WTC11 (cell line): Measurements from ENCODE around the gene PSKH1. TPM values are rescaled to one million over a fixed set of nuclear protein-coding genes. Genes with fewer than 3 reads are reported as not detected.

Experiments used
- ATAC-seq: fragments of 200-7000 bp; cut with Tn5 transposase; 2 replicates; pipeline ENCODE4 v1.10.0; 2021; ENCODE audit warnings: mild to moderate bottlenecking, moderate library complexity
- CTCF ChIA-PET: fragments of 300-600 bp; sonication (Branson Sonifier 250); formaldehyde crosslinking; loops from one replicate; lab custom pipeline; 2021; ENCODE audit warnings: antibody characterized with exemption; lab: Charles Lee
- POLR2A ChIA-PET: fragments of 350-600 bp; sonication (Branson Sonifier 250); formaldehyde crosslinking; loops from one replicate; lab custom pipeline; 2021; ENCODE audit warnings: antibody characterized with exemption; lab: Charles Lee
- DNase-seq: peaks from one replicate; pipeline ENCODE4 v3.0.0; 2021; ENCODE audit warnings: low spot score
- H3K27ac Mint-ChIP-seq: 2 replicates; pipeline ENCODE4 v1.8.0; 2021; ENCODE audit warnings: mixed read lengths
- H3K27me3 Mint-ChIP-seq: 2 replicates; pipeline ENCODE4 v1.8.0; 2021; ENCODE audit warnings: low read depth, mild to moderate bottlenecking, moderate library complexity, mixed read lengths
- H3K36me3 Mint-ChIP-seq: 2 replicates; pipeline ENCODE4 v1.8.0; 2021; ENCODE audit warnings: mixed read lengths
- H3K4me1 Mint-ChIP-seq: 2 replicates; pipeline ENCODE4 v1.8.0; 2022; ENCODE audit warnings: mixed read lengths
- H3K4me3 Mint-ChIP-seq: 2 replicates; pipeline ENCODE4 v1.8.0; 2021; ENCODE audit warnings: mild to moderate bottlenecking, moderate library complexity, mixed read lengths
- H3K9me3 Mint-ChIP-seq: 2 replicates; pipeline ENCODE4 v1.8.0; 2021; ENCODE audit warnings: mixed read lengths
- ARID4B ChIP-seq: sonication (generic); formaldehyde crosslinking; IDR thresholded peaks from 2 replicates; pipeline ENCODE4 v1.8.0; 2023; ENCODE audit warnings: missing genetic modification reagents, mild to moderate bottlenecking, borderline replicate concordance
- ATF6 ChIP-seq: sonication (generic); formaldehyde crosslinking; IDR thresholded peaks from 2 replicates; pipeline ENCODE4 v1.8.1; 2023; ENCODE audit warnings: mild to moderate bottlenecking, missing genetic modification reagents
- GABPB1 ChIP-seq: sonication (generic); formaldehyde crosslinking; IDR thresholded peaks from 2 replicates; pipeline ENCODE4 v1.8.1; 2023; ENCODE audit warnings: mild to moderate bottlenecking, missing genetic modification reagents
- KAT7 ChIP-seq: sonication (generic); formaldehyde crosslinking; IDR thresholded peaks from 2 replicates; pipeline ENCODE4 v1.8.1; 2023; ENCODE audit warnings: missing genetic modification reagents, mild to moderate bottlenecking, borderline replicate concordance
- PRRX2 ChIP-seq: fragments of 250-450 bp; sonication (Bioruptor Pico); IDR thresholded peaks from 2 replicates; pipeline ENCODE4 v1.8.0; 2021; ENCODE audit warnings: mild to moderate bottlenecking
- RELA ChIP-seq: sonication (generic); formaldehyde crosslinking; IDR thresholded peaks from 2 replicates; pipeline ENCODE4 v1.8.1; 2022; ENCODE audit warnings: missing genetic modification reagents, mild to moderate bottlenecking, borderline replicate concordance
- TEAD1 ChIP-seq: sonication (generic); formaldehyde crosslinking; IDR thresholded peaks from 2 replicates; pipeline ENCODE4 v1.8.0; 2022; ENCODE audit warnings: mild to moderate bottlenecking, missing genetic modification reagents
- total RNA-seq: library from RNA; stranded (reverse); gene quantifications from 3 replicates; pipeline ENCODE4 v1.2.3, GENCODE V29; 2021
- TF ChIP-seq, protein P1 (sequence below): sonication (generic); formaldehyde crosslinking; IDR thresholded peaks from 2 replicates; pipeline ENCODE4 v1.8.1; 2022; ENCODE audit warnings: mild to moderate bottlenecking, missing genetic modification reagents, moderate library complexity, borderline replicate concordance
- TF ChIP-seq, protein P2 (sequence below): sonication (generic); formaldehyde crosslinking; IDR thresholded peaks from 2 replicates; pipeline ENCODE4 v1.8.0; 2022; ENCODE audit warnings: mild to moderate bottlenecking, missing genetic modification reagents
- TF ChIP-seq, protein P3 (sequence below): fragments of 200-600 bp; IDR thresholded peaks from 2 replicates; pipeline ENCODE4 v1.8.0; 2022; ENCODE audit warnings: antibody characterized with exemption
- TF ChIP-seq, protein P4 (sequence below): sonication (generic); formaldehyde crosslinking; conservative IDR thresholded peaks from 2 replicates; pipeline ENCODE4 v1.8.1; 2023; ENCODE audit warnings: mild to moderate bottlenecking, low read depth, missing genetic modification reagents, moderate library complexity
- TF ChIP-seq, protein P5 (sequence below): fragments of 250-450 bp; sonication (Bioruptor Pico); IDR thresholded peaks from 2 replicates; pipeline ENCODE4 v2.1.2; 2022; ENCODE audit warnings: mild to moderate bottlenecking, moderate library complexity

The PSKH1 gene
- total RNA-seq, 1 experiment from 2014 or later: 32.6 TPM

DNA sequence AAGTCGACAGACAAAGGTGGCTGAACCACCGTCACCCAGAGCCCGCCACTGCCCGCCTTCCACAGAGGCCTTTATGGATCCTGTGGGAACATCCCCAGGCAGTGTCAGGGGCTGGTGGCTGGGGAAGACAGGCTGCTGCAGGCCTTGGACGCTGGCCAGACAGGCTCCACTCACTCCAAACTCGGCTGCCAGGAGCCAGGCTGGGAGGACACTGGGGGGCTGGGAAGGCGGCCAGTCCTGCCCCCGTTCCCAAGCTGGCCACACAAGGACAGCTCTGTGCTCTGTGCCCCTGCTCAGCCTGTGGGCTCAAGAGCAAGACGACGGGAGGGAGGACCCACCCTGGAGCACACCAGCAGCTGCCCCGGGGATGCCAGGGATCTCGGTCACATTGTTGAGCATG is 58.4 kb downstream of the PSKH1 start (continued):
- TF ChIP-seq, protein P1, sequence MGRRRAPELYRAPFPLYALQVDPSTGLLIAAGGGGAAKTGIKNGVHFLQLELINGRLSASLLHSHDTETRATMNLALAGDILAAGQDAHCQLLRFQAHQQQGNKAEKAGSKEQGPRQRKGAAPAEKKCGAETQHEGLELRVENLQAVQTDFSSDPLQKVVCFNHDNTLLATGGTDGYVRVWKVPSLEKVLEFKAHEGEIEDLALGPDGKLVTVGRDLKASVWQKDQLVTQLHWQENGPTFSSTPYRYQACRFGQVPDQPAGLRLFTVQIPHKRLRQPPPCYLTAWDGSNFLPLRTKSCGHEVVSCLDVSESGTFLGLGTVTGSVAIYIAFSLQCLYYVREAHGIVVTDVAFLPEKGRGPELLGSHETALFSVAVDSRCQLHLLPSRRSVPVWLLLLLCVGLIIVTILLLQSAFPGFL (CRISPR knock-in tag): no peak
- TF ChIP-seq, protein P2, sequence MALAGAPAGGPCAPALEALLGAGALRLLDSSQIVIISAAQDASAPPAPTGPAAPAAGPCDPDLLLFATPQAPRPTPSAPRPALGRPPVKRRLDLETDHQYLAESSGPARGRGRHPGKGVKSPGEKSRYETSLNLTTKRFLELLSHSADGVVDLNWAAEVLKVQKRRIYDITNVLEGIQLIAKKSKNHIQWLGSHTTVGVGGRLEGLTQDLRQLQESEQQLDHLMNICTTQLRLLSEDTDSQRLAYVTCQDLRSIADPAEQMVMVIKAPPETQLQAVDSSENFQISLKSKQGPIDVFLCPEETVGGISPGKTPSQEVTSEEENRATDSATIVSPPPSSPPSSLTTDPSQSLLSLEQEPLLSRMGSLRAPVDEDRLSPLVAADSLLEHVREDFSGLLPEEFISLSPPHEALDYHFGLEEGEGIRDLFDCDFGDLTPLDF (CRISPR knock-in tag): no peak
- no peak for TF ChIP-seq GABPB1 (CRISPR knock-in tag)
- TF ChIP-seq ATF6 (CRISPR knock-in tag): no peak
- no peak for TF ChIP-seq ARID4B (CRISPR knock-in tag)
- TF ChIP-seq, protein P3, sequence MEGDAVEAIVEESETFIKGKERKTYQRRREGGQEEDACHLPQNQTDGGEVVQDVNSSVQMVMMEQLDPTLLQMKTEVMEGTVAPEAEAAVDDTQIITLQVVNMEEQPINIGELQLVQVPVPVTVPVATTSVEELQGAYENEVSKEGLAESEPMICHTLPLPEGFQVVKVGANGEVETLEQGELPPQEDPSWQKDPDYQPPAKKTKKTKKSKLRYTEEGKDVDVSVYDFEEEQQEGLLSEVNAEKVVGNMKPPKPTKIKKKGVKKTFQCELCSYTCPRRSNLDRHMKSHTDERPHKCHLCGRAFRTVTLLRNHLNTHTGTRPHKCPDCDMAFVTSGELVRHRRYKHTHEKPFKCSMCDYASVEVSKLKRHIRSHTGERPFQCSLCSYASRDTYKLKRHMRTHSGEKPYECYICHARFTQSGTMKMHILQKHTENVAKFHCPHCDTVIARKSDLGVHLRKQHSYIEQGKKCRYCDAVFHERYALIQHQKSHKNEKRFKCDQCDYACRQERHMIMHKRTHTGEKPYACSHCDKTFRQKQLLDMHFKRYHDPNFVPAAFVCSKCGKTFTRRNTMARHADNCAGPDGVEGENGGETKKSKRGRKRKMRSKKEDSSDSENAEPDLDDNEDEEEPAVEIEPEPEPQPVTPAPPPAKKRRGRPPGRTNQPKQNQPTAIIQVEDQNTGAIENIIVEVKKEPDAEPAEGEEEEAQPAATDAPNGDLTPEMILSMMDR: no peak
- no peak for TF ChIP-seq KAT7 (CRISPR knock-in tag)

DNA sequence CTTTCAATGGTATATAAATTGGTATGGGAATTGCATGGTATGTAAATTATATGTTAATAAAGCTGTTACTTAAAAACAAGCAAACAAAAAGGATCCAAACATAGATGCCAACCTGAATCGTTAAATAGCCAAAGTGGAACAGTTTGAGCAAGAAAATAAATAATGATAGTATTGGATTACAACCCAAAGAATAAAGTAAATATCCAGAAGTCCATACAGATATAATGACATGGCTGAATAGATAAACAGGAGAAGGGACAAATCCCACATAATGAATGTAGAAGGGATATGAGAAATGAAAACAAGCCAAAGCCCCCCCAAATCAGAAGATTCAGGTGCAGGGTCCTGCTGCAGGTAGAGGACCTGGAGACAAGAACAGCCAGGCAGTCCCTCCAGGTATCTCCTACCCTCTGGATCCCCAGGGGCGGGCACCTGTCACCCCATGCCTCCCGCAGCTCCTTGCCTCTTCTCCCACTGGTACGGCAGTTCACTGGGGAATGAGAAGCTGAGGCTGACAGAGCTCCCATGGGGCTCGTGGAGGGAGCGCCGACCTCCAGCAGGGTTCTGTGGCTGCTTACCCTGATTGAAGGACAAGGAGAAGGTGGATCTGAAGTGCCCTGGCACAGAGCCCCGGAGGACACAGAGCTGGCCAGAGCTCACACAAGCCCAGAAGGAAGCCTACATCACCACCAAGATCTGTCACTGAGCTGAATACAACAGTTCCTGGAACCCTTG is 60.8 kb downstream of the PSKH1 start:
- CTCF ChIA-PET: interaction anchor here (0.9 to 1.5 kb wide), 2 partner anchors 12 to 87 kb away, joined by 4 read pairs; no protein-coding TSS in a partner anchor
- POLR2A ChIA-PET: no interaction called here
- TF ChIP-seq, protein P4, sequence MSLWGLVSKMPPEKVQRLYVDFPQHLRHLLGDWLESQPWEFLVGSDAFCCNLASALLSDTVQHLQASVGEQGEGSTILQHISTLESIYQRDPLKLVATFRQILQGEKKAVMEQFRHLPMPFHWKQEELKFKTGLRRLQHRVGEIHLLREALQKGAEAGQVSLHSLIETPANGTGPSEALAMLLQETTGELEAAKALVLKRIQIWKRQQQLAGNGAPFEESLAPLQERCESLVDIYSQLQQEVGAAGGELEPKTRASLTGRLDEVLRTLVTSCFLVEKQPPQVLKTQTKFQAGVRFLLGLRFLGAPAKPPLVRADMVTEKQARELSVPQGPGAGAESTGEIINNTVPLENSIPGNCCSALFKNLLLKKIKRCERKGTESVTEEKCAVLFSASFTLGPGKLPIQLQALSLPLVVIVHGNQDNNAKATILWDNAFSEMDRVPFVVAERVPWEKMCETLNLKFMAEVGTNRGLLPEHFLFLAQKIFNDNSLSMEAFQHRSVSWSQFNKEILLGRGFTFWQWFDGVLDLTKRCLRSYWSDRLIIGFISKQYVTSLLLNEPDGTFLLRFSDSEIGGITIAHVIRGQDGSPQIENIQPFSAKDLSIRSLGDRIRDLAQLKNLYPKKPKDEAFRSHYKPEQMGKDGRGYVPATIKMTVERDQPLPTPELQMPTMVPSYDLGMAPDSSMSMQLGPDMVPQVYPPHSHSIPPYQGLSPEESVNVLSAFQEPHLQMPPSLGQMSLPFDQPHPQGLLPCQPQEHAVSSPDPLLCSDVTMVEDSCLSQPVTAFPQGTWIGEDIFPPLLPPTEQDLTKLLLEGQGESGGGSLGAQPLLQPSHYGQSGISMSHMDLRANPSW (CRISPR knock-in tag): no peak
- TF ChIP-seq ARID4B (CRISPR knock-in tag): no peak
- TF ChIP-seq TEAD1 (CRISPR knock-in tag): no peak
- TF ChIP-seq RELA (CRISPR knock-in tag): no peak
- TF ChIP-seq, protein P5, sequence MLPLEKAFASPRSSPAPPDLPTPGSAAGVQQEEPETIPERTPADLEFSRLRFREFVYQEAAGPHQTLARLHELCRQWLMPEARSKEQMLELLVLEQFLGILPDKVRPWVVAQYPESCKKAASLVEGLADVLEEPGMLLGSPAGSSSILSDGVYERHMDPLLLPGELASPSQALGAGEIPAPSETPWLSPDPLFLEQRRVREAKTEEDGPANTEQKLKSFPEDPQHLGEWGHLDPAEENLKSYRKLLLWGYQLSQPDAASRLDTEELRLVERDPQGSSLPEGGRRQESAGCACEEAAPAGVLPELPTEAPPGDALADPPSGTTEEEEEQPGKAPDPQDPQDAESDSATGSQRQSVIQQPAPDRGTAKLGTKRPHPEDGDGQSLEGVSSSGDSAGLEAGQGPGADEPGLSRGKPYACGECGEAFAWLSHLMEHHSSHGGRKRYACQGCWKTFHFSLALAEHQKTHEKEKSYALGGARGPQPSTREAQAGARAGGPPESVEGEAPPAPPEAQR: no peak
- TF ChIP-seq GABPB1 (CRISPR knock-in tag): no peak
- no peak for TF ChIP-seq PRRX2 (CRISPR knock-in tag)

More for the DNA sequence above, 60.8 kb downstream of the PSKH1 start:
- Mint-ChIP-seq H3K27me3 (no peaks in the 10 kb centered on the region), H3K27ac (no peak overlapping the region), H3K9me3 (no peaks in the 10 kb centered on the region), H3K36me3 (peaks cover 46% of the 10 kb centered on the region), H3K4me3 (no peak overlapping the region), H3K4me1 (no peaks in the 10 kb centered on the region)
- DNase-seq: no peak
- ATAC-seq: no peak
